CD4-positive, alpha-beta T cell treated with Interleukin-15 for 4 hours (primary cell): ENCODE data around the gene CD180.

Experiments used
- DNase-seq: peaks from one replicate; pipeline ENCODE4 v3.0.0-alpha.2; 2020; ENCODE audit warnings: low spot score

The CD180 gene

GRCh38 chr5:67196537-67197059, at the start of gene CD180:
Gene CD180 (minus strand): TSS chr5:67196799. CDS start chr5:67196641, 158 bp downstream.
- DNase-seq = no peak

- DNase-seq = peak; percentile 69
Measured at GRCh38 chr5:67246108-67246507, 49.5 kb upstream of the CD180 start.

GRCh38 chr5:67245259-67245846, 48.8 kb upstream of the CD180 start:
- no peak for DNase-seq

GRCh38 chr5:67244345-67244793, 47.8 kb upstream of the CD180 start:
- DNase-seq = no peak

- DNase-seq = no peak
Measured at GRCh38 chr5:67243944-67244343, 47.3 kb upstream of the CD180 start.

GRCh38 chr5:67243349-67243748, 46.8 kb upstream of the CD180 start:
- DNase-seq = no peak

- no peak for DNase-seq
Measured at GRCh38 chr5:67241326-67241725, 44.7 kb upstream of the CD180 start.

- no peak for DNase-seq
Measured at GRCh38 chr5:67240846-67241245, 44.2 kb upstream of the CD180 start.

GRCh38 chr5:67240065-67240464, 43.5 kb upstream of the CD180 start:
- no peak for DNase-seq

- no peak for DNase-seq
Measured at GRCh38 chr5:67238191-67238590, 41.6 kb upstream of the CD180 start.

GRCh38 chr5:67235399-67236110, 39.0 kb upstream of the CD180 start:
- no peak for DNase-seq

- DNase-seq = no peak
Measured at GRCh38 chr5:67234671-67235176, 38.1 kb upstream of the CD180 start.

GRCh38 chr5:67233075-67233474, 36.5 kb upstream of the CD180 start:
- no peak for DNase-seq

GRCh38 chr5:67223211-67223610, 26.6 kb upstream of the CD180 start:
- no peak for DNase-seq

- no peak for DNase-seq
Measured at GRCh38 chr5:67222243-67223025, 25.8 kb upstream of the CD180 start.

- DNase-seq = peak; percentile 65
Measured at GRCh38 chr5:67221487-67222242, 25.1 kb upstream of the CD180 start.

GRCh38 chr5:67216564-67216963, 20.0 kb upstream of the CD180 start:
- no peak for DNase-seq

- DNase-seq = peak; percentile 71
Measured at GRCh38 chr5:67215519-67216471, 19.2 kb upstream of the CD180 start.

- no peak for DNase-seq
Measured at GRCh38 chr5:67214707-67215447, 18.3 kb upstream of the CD180 start.

- no peak for DNase-seq
Measured at GRCh38 chr5:67214036-67214435, 17.4 kb upstream of the CD180 start.
